ENCODE results near the gene LCP1.
"Not testable (repeated sequence)": the region's sequence is repeated elsewhere in the genome, so short reads cannot be mapped to it uniquely, and the experiment has no call there.

Gene LCP1

DNA sequence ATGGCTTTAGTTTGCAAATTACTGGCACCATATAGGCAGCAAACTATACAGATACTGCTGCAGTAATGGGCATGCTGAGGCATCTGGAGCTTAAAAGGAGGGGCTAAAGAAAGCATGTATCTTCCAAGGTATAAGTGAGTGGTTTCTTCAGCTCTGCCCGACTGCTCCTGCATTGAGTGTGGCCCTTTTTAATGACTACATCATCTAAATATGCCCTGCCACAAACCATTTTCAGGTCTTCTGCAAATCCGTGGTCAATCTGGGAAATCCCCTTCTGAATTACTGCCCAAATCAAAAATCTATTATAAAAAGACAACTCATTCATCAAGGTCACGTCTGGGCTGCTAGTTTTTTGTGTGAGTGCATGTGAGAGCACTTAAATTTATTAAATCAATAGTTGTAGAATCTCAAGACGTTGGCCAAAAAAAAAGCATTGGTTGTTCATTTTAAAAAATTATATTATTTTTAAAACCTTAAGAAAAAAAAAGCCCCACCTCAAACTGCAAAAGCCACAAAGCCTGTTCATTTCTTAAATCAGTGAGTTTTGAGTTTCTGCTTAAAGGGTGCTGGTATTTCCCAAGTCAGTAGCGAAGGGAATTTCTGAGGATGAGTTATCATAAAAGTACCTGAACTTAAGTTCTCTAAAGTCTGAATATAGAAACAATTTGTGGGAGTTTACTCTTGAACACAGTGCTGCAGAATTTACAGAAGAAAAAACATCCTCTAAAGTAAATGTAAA, 16.3 kb downstream of the LCP1 start:
- TF ChIP-seq JUND (IDR thresholded peaks at IDR 0.05; ENCODE audit: low read depth) = no peak
- in situ Hi-C loops (cut with HindIII; ENCODE audit: low pct_unique_long_range_greater_than_20kb, low sequenced_read_pairs) = no loop called here
- no peak for DNase-seq (ENCODE audit: low read depth in 1 of 2, low spot score in 1 of 2)

DNA sequence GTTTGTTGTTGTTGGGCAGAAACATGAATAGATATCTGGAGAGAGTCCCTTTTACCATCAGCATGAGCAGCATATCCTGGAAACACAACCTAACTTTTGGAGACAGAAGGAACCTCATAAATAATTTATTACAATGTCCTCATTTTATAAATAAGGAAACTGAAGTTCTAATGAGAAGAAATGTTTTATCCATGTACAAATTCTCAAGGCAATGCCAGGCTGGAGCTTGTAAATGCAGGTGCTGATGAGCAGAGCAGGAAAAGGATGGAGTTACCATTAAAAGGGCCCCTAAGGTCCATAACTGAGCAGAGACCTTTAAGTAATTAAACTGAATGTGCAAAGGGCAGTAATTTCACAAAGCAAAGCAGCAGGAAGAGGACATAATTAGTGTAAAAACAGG, 17.3 kb downstream of the LCP1 start:
- DNase-seq (ENCODE audit: low read depth in 1 of 2, low spot score in 1 of 2) = no peak
- in situ Hi-C loops (cut with HindIII; ENCODE audit: low pct_unique_long_range_greater_than_20kb, low sequenced_read_pairs) = no loop called here

DNA sequence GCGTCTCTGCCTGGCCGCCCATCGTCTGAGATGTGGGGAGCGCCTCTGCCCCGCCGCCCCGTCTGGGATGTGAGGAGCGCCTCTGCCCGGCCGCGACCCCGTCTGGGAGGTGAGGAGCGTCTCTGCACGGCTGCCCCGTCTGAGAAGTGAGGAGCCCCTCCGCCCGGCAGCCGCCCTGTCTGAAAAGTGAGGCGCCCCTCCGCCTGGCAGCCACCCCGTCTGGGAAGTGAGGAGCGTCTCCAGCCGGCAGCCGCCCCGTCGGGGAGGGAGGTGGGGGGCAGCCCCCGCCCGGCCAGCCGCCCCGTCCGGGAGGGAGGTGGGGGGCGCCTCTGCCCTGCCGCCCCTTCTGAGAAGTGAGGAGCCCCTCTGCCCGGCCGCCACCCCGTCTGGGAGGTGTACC, 19.2 kb downstream of the LCP1 start:
- DNase-seq (ENCODE audit: low read depth in 1 of 2, low spot score in 1 of 2); in situ Hi-C loops (cut with HindIII; ENCODE audit: low pct_unique_long_range_greater_than_20kb, low sequenced_read_pairs): not testable (repeated sequence)

More for the DNA sequence above, 17.3 kb downstream of the LCP1 start:
- no peak for TF ChIP-seq JUND (IDR thresholded peaks at IDR 0.05; ENCODE audit: low read depth)

DNA sequence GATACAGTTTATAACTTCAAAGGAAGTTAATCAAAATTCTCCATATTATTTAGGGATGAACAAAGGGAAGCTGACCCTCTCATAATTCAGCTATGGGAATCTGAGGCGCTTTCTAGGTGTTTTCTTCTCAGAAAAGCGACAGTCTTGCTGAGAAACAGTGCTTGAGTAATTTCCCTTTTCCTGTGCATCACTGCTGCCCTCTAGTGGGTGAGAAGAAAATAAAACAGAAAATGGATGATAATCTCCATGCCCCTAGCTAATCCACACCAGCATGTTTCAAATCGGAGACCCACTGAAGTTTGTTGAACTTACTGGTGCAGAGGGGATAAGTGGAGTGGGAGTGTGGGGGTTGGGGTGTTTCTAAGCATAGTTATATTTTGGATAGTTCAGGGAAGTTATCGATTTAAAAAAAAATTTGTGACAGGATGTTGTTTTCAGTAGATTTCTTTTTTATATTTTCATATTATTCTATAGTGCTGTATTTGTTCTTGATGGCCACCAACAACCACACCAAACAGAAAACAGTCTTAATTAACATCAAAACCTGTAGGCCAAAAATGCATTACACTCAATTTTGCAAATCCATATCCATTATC, 21.4 kb downstream of the LCP1 start:
- TF ChIP-seq JUND (IDR thresholded peaks at IDR 0.05; ENCODE audit: low read depth) = no peak
- in situ Hi-C loops (cut with HindIII; ENCODE audit: low pct_unique_long_range_greater_than_20kb, low sequenced_read_pairs) = no loop called here
- DNase-seq (ENCODE audit: low read depth in 1 of 2, low spot score in 1 of 2) = peak; percentile 51 to 63

DNA sequence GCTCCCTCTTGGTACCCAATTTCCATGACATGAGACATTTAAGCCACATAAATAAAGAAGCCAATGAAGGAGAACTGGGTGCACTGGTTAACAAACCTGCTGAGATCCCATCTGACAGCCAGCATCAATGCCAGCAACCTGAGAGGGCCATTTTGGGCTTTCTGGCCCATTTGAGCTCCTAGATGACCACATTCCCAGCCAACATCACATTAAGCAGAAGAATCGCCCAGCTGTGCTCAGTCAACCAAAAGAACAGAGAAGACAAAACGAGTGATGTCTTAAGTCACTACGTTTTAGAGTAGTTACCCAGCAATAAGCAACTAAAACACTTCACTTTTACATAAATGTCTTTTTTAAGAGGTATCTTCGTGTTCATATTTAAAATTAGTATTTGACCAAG, 21.9 kb downstream of the LCP1 start:
- no peak for TF ChIP-seq JUND (IDR thresholded peaks at IDR 0.05; ENCODE audit: low read depth)
- in situ Hi-C loops (cut with HindIII; ENCODE audit: low pct_unique_long_range_greater_than_20kb, low sequenced_read_pairs) = no loop called here
- DNase-seq (ENCODE audit: low read depth in 1 of 2, low spot score in 1 of 2) = no peak

DNA sequence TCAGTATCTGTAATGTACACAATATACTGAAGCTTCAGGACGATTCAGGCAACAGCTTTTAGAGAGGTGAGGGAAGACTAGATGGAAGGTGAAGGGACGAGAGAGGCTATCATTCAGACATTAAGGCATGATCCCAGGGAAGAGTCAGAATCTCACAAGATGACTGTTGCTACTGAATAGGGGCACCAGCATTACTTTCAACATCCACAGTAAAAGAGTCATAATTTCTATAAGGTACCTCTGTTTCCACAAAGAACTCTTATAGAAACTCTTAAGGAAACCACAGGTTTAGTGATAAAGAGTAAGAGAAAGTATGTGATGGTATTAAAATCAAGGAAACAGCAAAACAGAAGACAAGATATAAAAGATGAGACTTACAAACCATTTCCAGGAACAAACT, 23.0 kb downstream of the LCP1 start:
- in situ Hi-C loops (cut with HindIII; ENCODE audit: low pct_unique_long_range_greater_than_20kb, low sequenced_read_pairs) = no loop called here
- no peak for TF ChIP-seq JUND (IDR thresholded peaks at IDR 0.05; ENCODE audit: low read depth)
- DNase-seq (ENCODE audit: low read depth in 1 of 2, low spot score in 1 of 2) = no peak

DNA sequence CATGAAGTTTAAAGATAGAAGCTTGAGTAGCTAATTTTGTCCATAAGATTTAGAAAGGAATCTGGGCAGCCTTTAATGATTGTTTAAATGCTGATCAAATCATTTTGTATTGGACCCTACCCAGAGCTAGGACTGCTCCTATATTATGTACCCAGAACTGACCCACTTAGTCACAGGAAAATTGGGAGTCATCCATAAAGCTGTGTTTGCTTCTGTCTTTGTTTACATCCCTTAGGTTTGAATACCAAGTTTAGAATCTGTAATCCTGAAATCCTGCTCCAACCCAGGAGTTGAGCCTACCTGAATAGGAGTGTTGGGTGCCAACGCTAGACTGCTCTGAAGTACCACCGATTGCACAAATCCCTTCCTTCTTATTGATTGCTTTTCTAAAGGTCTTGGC, 23.8 kb downstream of the LCP1 start:
- TF ChIP-seq JUND (IDR thresholded peaks at IDR 0.05; ENCODE audit: low read depth) = no peak
- no peak for DNase-seq (ENCODE audit: low read depth in 1 of 2, low spot score in 1 of 2)
- in situ Hi-C loops (cut with HindIII; ENCODE audit: low pct_unique_long_range_greater_than_20kb, low sequenced_read_pairs) = no loop called here

DNA sequence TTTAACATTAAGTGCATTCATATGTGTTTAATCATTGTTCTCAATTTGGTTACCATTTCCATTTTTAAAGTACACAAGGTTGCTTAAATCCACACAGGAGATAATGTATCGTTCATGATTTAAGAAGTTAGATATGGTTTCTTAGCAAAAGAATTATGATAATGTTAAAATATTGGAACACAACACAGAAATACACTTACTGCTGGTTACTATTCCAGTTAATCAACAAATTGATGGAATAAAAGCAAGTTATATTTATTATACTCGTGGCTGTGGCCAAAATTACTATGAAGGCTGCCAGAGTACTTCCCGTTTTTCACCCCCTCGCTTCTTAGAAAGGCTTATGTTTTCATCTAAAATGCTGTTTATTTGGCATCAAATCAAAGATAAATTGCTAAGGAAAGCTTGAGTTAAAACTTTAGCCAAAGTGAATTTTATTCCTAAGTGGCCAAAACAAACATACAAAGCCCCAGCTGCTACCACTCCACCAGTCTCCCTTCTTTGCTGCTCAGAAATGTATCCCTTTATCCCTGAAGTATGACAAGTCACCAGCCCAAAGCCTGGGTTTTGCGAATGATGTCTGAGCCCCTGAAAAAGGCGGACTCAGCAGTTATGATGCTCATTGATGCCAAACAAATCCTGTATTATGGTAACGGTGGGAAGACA, 27.7 kb downstream of the LCP1 start:
- no peak for DNase-seq (ENCODE audit: low read depth in 1 of 2, low spot score in 1 of 2)
- TF ChIP-seq JUND (IDR thresholded peaks at IDR 0.05; ENCODE audit: low read depth) = no peak
- in situ Hi-C loops (cut with HindIII; ENCODE audit: low pct_unique_long_range_greater_than_20kb, low sequenced_read_pairs) = no loop called here

DNA sequence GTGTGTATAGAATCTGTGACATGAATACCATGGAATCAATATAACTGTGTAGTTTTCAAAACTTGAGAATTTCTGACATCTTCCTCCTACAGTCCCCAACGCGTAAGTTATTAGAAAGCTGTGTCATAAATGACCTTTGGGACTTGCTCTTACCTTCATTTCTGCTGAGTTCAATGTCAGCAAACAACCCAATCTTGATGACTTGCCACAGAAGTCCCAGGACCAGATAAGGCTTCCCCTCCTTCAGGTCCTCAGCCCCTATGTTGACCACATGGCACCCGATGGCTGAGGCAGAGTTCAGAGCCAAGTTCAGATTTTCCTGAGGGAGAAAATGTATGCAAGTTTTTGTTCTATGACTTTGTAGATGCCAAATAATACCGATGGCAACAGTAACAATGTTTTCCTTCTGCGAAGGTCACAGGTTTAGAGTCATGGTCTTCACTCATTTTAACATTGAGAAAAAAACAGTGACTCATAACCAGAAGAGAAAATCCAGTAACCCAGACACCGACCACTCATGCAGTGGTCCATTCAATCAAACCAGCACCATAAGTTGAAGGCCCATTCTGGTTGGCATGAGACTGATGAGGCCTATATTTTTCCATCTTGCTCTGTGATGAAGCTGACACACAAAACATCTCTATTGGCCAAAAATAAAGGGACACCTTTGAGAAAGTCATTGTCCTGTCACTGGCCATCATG, 29.2 kb downstream of the LCP1 start:
- DNase-seq (ENCODE audit: low read depth in 1 of 2, low spot score in 1 of 2) = no peak
- TF ChIP-seq JUND (IDR thresholded peaks at IDR 0.05; ENCODE audit: low read depth) = no peak
- in situ Hi-C loops (cut with HindIII; ENCODE audit: low pct_unique_long_range_greater_than_20kb, low sequenced_read_pairs) = no loop called here

DNA sequence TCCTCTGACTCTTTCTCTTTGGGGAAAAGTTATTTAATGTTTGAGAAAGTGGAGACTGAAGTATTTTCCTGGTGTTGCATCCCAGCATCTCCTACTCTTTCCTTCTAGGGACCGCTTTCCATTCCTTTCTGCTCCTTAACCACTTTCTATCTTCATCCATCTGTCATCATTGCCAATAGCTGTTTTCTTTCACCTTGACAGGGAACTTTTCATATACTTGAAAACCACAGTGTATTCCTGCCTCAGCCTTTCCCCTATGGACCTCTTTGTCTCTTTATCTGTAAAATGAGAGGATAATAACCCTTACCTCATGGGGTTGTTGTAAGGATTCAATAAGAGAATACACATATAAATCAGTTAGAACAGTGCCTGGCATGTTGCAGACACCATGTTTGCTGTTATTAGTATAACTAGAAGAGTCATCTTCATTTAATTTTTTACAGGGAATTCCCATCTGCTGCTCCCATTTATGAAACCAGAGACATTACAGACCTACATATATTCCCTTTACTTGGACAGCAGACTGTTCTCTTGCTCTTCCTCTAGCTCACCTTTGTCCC, 31.8 kb downstream of the LCP1 start:
- in situ Hi-C loops (cut with HindIII; ENCODE audit: low pct_unique_long_range_greater_than_20kb, low sequenced_read_pairs) = no loop called here
- DNase-seq (ENCODE audit: low read depth in 1 of 2, low spot score in 1 of 2) = no peak
- no peak for TF ChIP-seq JUND (IDR thresholded peaks at IDR 0.05; ENCODE audit: low read depth)

DNA sequence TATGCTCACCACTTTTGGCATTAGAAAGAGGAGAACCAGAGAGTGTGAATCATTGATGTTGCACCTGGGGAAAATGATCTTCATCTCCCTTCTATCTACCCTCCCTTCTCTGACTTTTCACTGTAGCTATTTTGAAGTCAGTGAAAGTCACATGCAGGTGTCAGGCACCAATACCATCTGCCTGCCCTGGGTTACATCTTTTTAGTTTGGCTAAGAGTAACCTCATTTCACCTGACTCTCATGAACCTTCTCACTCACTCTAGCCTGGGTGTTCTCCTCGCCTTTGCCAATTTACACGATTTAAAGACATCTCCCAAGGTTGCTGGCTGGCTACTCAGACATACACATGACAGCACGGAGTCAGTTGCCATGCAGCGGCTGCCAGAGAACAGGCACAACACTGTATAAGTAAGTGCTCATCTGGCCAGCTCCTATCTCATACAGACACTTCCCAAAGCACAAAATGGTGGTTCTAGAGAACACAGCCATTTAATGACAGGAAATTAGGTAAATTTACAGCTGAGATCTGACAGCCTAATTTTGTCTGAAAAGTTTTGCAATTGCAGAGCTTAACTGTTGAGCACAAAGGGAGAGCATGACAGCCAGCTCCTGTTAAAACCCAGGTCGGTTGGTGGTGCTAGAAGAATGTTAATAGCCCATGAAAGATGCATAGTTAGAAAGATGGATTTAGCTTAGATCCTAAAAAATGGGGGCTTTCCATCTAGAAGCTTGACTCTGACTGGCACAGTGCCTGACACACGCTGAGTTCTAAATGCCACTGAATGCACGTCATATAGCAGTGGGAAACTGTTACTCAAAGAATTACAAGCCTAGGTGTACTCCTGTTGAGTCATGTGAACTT, 32.5 kb downstream of the LCP1 start:
- in situ Hi-C loops (cut with HindIII; ENCODE audit: low pct_unique_long_range_greater_than_20kb, low sequenced_read_pairs) = no loop called here
- TF ChIP-seq JUND (IDR thresholded peaks at IDR 0.05; ENCODE audit: low read depth) = no peak
- DNase-seq (ENCODE audit: low read depth in 1 of 2, low spot score in 1 of 2) = no peak

DNA sequence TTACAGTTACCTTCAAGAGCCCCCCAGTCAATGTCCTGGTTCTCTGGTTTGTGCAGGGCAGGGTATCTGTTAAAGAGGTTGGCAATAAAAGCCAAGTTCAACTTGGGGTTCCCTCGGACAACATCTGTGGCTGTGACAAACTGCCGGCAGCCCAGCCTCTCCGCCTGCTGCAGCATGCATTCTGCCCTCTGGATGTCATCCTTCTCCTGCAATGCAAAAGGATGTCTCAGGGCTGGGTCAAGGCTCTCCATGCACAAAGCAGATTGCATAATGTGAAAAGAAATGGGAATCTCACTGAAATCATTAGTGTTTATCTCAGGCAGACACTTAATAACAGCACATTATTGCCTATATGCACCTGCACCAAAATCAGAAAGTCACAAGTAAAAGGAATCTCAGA, 35.1 kb downstream of the LCP1 start:
- no peak for TF ChIP-seq JUND (IDR thresholded peaks at IDR 0.05; ENCODE audit: low read depth)
- in situ Hi-C loops (cut with HindIII; ENCODE audit: low pct_unique_long_range_greater_than_20kb, low sequenced_read_pairs) = no loop called here
- DNase-seq (ENCODE audit: low read depth in 1 of 2, low spot score in 1 of 2) = peak; percentile 9 to 61
